Gastroesophageal sphincter (tissue), 3 donors: ENCODE data around the gene MRPS10.

Experiments used
- CTCF ChIP-seq, 4 experiments: fragments of 200-600 bp in 2 of 4; fragments of 450-650 bp in 2 of 4; sonication (generic) in 1 of 4; IDR thresholded peaks; one replicate each; pipeline ENCODE4 v1.5.1; 2017 to 2019; ENCODE audit warnings: antibody characterized with exemption in 4 of 4, mild to moderate bottlenecking in 2 of 4, moderate library complexity in 2 of 4
- EP300 ChIP-seq: sonication (generic); formaldehyde crosslinking; IDR thresholded peaks from one replicate; pipeline ENCODE4 v1.6.1; 2017; ENCODE audit warnings: antibody characterized with exemption, mild to moderate bottlenecking
- POLR2AphosphoS5 ChIP-seq: sonication (generic); formaldehyde crosslinking; IDR thresholded peaks from one replicate; pipeline ENCODE4 v1.6.1; 2017; ENCODE audit warnings: antibody characterized with exemption

GRCh38 chr6:42257063-42257462 lies 39.4 kb upstream of the MRPS10 start:
- no peak for TF ChIP-seq CTCF (IDR thresholded peaks at IDR 0.05)
- TF ChIP-seq EP300 = no peak
- no peak for TF ChIP-seq POLR2AphosphoS5
